SK-N-SH (cell line): ENCODE measurements around the gene STIM1. TPM values are rescaled to one million over a fixed set of nuclear protein-coding genes. Genes with fewer than 3 reads are reported as not detected.

ENCODE experiments used
- CTCF ChIA-PET: fragments of 300-600, 350-600 bp; formaldehyde crosslinking; extraction: SDS; loops from one replicate; lab custom pipeline; 2021; lab: Yijun Ruan, JAX
- POLR2A ChIA-PET: fragments of 350-600 bp; sonication (Branson Sonifier 250); formaldehyde crosslinking; extraction: SDS; loops from one replicate; lab custom pipeline; 2020; ENCODE audit warnings: antibody characterized with exemption, inconsistent platforms; lab: Yijun Ruan, JAX
- DNase-seq: peaks from one replicate; pipeline ENCODE4 v3.0.0; 2012
- H2AFZ ChIP-seq: fragments of 200-600 bp; sonication (generic); 2 replicates; pipeline ENCODE4 v1.8.1; 2016; ENCODE audit warnings: antibody characterized with exemption, mild to moderate bottlenecking, low read depth
- H3F3A ChIP-seq: fragments of 200-600 bp; sonication (generic); replicated peaks from 2 replicates; pipeline ENCODE3; 2016; ENCODE audit warnings: antibody characterized with exemption, mild to moderate bottlenecking; ENCODE audit not compliant: insufficient read depth
- H3K27ac ChIP-seq, 2 experiments: fragments of 200-500 bp in 1 of 2; fragments of 200-600 bp in 1 of 2; sonication (Bioruptor generic) in 1 of 2; sonication (generic), shearing (Covaris generic) in 1 of 2; 2 replicates each; pipeline versions ENCODE4 v1.5.1 to v1.6.1; 2014 to 2016; ENCODE audit warnings: low read depth in 2 of 2, inconsistent platforms in 1 of 2, low read length in 1 of 2, mild to moderate bottlenecking in 1 of 2, mixed read lengths in 1 of 2
- H3K27me3 ChIP-seq: fragments of 200-600 bp; sonication (generic), shearing (Covaris generic); 2 replicates; pipeline ENCODE4 v1.6.1; 2016; ENCODE audit warnings: mixed run types; ENCODE audit not compliant: insufficient read depth
- H3K36me3 ChIP-seq, 2 experiments: fragments of 200-500 bp in 1 of 2; fragments of 200-600 bp in 1 of 2; sonication (Bioruptor generic) in 1 of 2; sonication (generic) in 1 of 2; replicated peaks in 1 of 2; 2 replicates each; pipeline versions ENCODE3 to v1.5.1; 2014 to 2016; ENCODE audit warnings: low read length in 1 of 2, mild to moderate bottlenecking in 1 of 2; ENCODE audit not compliant: insufficient read depth in 2 of 2, control insufficient read depth in 1 of 2
- H3K4me1 ChIP-seq, 2 experiments: fragments of 200-500 bp in 1 of 2; fragments of 200-600 bp in 1 of 2; sonication (Bioruptor generic) in 1 of 2; sonication (generic), shearing (Covaris generic) in 1 of 2; 2 replicates each; pipeline versions ENCODE4 v1.5.1 to v1.6.1; 2014 to 2016; ENCODE audit warnings: low read depth in 1 of 2, low read length in 1 of 2, mixed run types in 1 of 2; ENCODE audit not compliant: insufficient read depth in 2 of 2, control insufficient read depth in 1 of 2
- H3K4me2 ChIP-seq: fragments of 200-600 bp; sonication (generic), shearing (Covaris generic); 2 replicates; pipeline ENCODE4 v1.6.1; 2017; ENCODE audit warnings: mixed run types
- H3K4me3 ChIP-seq, 2 experiments: fragments of 200-500 bp in 1 of 2; fragments of 200-600 bp in 1 of 2; sonication (Bioruptor generic) in 1 of 2; sonication (generic), shearing (Covaris generic) in 1 of 2; 2 replicates each; pipeline versions ENCODE4 v1.5.1 to v1.8.1; 2014 to 2016; ENCODE audit warnings: low read depth in 2 of 2, inconsistent platforms in 1 of 2, low read length in 1 of 2, mild to moderate bottlenecking in 1 of 2, mixed read lengths in 1 of 2, moderate library complexity in 1 of 2
- H3K79me2 ChIP-seq: fragments of 200-600 bp; sonication (generic); 2 replicates; pipeline ENCODE4 v1.8.1; 2017; ENCODE audit warnings: mild to moderate bottlenecking; ENCODE audit not compliant: insufficient read depth
- H3K9ac ChIP-seq: fragments of 200-600 bp; sonication (generic); 2 replicates; pipeline ENCODE4 v1.6.1; 2017; ENCODE audit warnings: mixed run types
- H3K9me2 ChIP-seq: fragments of 200-600 bp; sonication (generic); 2 replicates; pipeline ENCODE4 v1.6.1; 2017; ENCODE audit warnings: mixed run types
- H3K9me3 ChIP-seq: fragments of 200-600 bp; sonication (generic); 2 replicates; pipeline ENCODE4 v1.6.1; 2017; ENCODE audit warnings: mixed run types, mild to moderate bottlenecking, moderate library complexity
- H4K20me1 ChIP-seq: fragments of 200-600 bp; sonication (generic); 2 replicates; pipeline ENCODE4 v1.6.1; 2017; ENCODE audit warnings: mild to moderate bottlenecking, mixed run types; ENCODE audit not compliant: insufficient read depth
- ELF1 ChIP-seq: IDR thresholded peaks from 2 replicates; pipeline ENCODE4 v1.4.0; 2012
- FOSL2 ChIP-seq: IDR thresholded peaks from 2 replicates; pipeline ENCODE4 v1.4.0; 2012; ENCODE audit warnings: low read depth, mild to moderate bottlenecking, moderate library complexity, borderline replicate concordance
- FOXM1 ChIP-seq: IDR thresholded peaks from 2 replicates; pipeline ENCODE4 v1.4.0; 2012; ENCODE audit warnings: low read depth, mild to moderate bottlenecking
- GABPA ChIP-seq: IDR thresholded peaks from 2 replicates; pipeline ENCODE4 v1.4.0; 2012; ENCODE audit warnings: low read depth, mild to moderate bottlenecking
- JUND ChIP-seq: IDR thresholded peaks from 2 replicates; pipeline ENCODE4 v1.4.0; 2012
- MEF2A ChIP-seq: IDR thresholded peaks from 2 replicates; pipeline ENCODE4 v1.4.0; 2012; ENCODE audit warnings: low read depth, borderline replicate concordance
- MXI1 ChIP-seq: IDR thresholded peaks from 2 replicates; pipeline ENCODE4 v1.6.1; 2012; ENCODE audit warnings: mild to moderate bottlenecking, low read depth, low read length, improper control_type of control experiment
- NRF1 ChIP-seq: IDR thresholded peaks from 2 replicates; pipeline ENCODE4 v1.6.1; 2012; ENCODE audit warnings: low read depth, mild to moderate bottlenecking, low read length
- RCOR1 ChIP-seq: fragments of 150-350 bp; IDR thresholded peaks from 2 replicates; pipeline ENCODE4 v1.6.1; 2017; ENCODE audit warnings: antibody characterized with exemption, low read length
- RXRA ChIP-seq: IDR thresholded peaks from 2 replicates; pipeline ENCODE4 v1.4.0; 2012; ENCODE audit warnings: low read depth, mild to moderate bottlenecking, borderline replicate concordance
- TAF1 ChIP-seq: IDR thresholded peaks from 2 replicates; pipeline ENCODE4 v1.6.1; 2012; ENCODE audit warnings: low read depth, mild to moderate bottlenecking, low read length, moderate library complexity, borderline replicate concordance
- TCF12 ChIP-seq: IDR thresholded peaks from 2 replicates; pipeline ENCODE4 v1.4.0; 2012
- TEAD4 ChIP-seq: IDR thresholded peaks from 2 replicates; pipeline ENCODE4 v1.4.0; 2012; ENCODE audit warnings: mild to moderate bottlenecking, borderline replicate concordance; ENCODE audit not compliant: insufficient read depth
- WGBS: methylation state at CpG from one replicate; pipeline ENCODE4 v1.1.6; 2017; ENCODE audit warnings: low lambda C conversion rate; 5-methylcytosine and 5-hydroxymethylcytosine counted together
- polyA plus RNA-seq, 3 experiments: library from polyadenylated mRNA; depleted of rRNA; stranded (reverse); fragments of >200 nt; gene quantifications; 2 replicates each; pipeline ENCODE4 v1.2.3, GENCODE V29; 2012
- TF ChIP-seq, protein P1 (sequence below): IDR thresholded peaks from 2 replicates; pipeline ENCODE4 v1.6.1; 2012; ENCODE audit warnings: mild to moderate bottlenecking, low read depth, low read length, moderate library complexity
- TF ChIP-seq, protein P2 (sequence below): fragments of 150-350 bp; IDR thresholded peaks from 2 replicates; pipeline ENCODE4 v1.6.1; 2016; ENCODE audit warnings: mild to moderate bottlenecking, low read depth, low read length
- TF ChIP-seq, protein P3 (sequence below): IDR thresholded peaks from 2 replicates; pipeline ENCODE4 v1.4.0; 2012; ENCODE audit warnings: low read depth, borderline replicate concordance
- TF ChIP-seq, protein P4 (sequence below): fragments of 150-350 bp; IDR thresholded peaks from 2 replicates; pipeline ENCODE4 v1.6.1; 2017; ENCODE audit warnings: antibody characterized with exemption, low read length, low read depth, borderline replicate concordance
- TF ChIP-seq, protein P5 (sequence below): IDR thresholded peaks from 2 replicates; pipeline ENCODE4; 2012

Gene STIM1
- polyA plus RNA-seq, 1 of the 3 experiments (the other 2 are of a cell fraction) = 29.5 TPM

DNA sequence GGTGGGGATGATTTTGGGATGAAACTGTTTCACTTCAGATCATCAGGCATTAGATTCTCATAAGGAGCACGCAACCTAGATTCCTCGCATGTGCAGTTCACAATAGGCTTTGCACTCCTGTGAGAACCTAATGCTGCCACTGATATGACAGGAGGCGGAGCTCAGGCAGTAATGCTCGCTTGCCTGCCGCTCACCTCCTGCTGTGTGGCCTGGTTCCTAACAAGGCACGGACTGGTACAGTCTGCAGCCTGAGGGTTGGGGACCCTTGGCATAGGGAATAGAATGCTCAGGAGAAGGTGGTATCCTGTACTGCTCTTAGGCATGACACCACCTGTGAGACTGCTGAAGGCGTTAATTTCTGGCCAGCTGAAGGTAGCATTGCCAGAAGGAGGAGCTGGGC lies 47.0 kb downstream of the STIM1 start:
- no peaks in the 10 kb centered on the region for H3K9me2 ChIP-seq
- H3K9ac ChIP-seq = no peak overlapping the region
- H3K27ac ChIP-seq = no peak overlapping the region
- no peak overlapping the region for H3K4me3 ChIP-seq
- H3K4me2 ChIP-seq = no peak overlapping the region
- POLR2A ChIA-PET = no interaction called here
- no peak for DNase-seq
- H2AFZ ChIP-seq = no peak overlapping the region
- no peaks in the 10 kb centered on the region for H3F3A ChIP-seq
- 90% methylated on average over 7 of the region's 7 CpGs for WGBS
- CTCF ChIA-PET = interaction anchor here (1.0 to 2.9 kb wide), 4 partner anchors 48 to 170 kb away, joined by 3 to 11 read pairs (median 3); partner anchors contain the start of gene STIM1
- H3K9me3 ChIP-seq = no peaks in the 10 kb centered on the region
- H3K27me3 ChIP-seq = no peaks in the 10 kb centered on the region
- H4K20me1 ChIP-seq = peaks cover 4% of the 10 kb centered on the region; the same call in 1 of the 2 replicates
- TF ChIP-seq NRF1 (no peak), TCF12 (no peak), MXI1 (no peak), RCOR1 (no peak), TEAD4 (no peak), ELF1 (no peak), GABPA (no peak), MEF2A (no peak), TAF1 (no peak), RXRA (no peak), JUND (no peak), FOXM1 (no peak), FOSL2 (no peak)
- TF ChIP-seq, protein P1, sequence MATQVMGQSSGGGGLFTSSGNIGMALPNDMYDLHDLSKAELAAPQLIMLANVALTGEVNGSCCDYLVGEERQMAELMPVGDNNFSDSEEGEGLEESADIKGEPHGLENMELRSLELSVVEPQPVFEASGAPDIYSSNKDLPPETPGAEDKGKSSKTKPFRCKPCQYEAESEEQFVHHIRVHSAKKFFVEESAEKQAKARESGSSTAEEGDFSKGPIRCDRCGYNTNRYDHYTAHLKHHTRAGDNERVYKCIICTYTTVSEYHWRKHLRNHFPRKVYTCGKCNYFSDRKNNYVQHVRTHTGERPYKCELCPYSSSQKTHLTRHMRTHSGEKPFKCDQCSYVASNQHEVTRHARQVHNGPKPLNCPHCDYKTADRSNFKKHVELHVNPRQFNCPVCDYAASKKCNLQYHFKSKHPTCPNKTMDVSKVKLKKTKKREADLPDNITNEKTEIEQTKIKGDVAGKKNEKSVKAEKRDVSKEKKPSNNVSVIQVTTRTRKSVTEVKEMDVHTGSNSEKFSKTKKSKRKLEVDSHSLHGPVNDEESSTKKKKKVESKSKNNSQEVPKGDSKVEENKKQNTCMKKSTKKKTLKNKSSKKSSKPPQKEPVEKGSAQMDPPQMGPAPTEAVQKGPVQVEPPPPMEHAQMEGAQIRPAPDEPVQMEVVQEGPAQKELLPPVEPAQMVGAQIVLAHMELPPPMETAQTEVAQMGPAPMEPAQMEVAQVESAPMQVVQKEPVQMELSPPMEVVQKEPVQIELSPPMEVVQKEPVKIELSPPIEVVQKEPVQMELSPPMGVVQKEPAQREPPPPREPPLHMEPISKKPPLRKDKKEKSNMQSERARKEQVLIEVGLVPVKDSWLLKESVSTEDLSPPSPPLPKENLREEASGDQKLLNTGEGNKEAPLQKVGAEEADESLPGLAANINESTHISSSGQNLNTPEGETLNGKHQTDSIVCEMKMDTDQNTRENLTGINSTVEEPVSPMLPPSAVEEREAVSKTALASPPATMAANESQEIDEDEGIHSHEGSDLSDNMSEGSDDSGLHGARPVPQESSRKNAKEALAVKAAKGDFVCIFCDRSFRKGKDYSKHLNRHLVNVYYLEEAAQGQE = no peak
- TF ChIP-seq, protein P2, sequence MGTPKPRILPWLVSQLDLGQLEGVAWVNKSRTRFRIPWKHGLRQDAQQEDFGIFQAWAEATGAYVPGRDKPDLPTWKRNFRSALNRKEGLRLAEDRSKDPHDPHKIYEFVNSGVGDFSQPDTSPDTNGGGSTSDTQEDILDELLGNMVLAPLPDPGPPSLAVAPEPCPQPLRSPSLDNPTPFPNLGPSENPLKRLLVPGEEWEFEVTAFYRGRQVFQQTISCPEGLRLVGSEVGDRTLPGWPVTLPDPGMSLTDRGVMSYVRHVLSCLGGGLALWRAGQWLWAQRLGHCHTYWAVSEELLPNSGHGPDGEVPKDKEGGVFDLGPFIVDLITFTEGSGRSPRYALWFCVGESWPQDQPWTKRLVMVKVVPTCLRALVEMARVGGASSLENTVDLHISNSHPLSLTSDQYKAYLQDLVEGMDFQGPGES = no peak
- TF ChIP-seq, protein P3, sequence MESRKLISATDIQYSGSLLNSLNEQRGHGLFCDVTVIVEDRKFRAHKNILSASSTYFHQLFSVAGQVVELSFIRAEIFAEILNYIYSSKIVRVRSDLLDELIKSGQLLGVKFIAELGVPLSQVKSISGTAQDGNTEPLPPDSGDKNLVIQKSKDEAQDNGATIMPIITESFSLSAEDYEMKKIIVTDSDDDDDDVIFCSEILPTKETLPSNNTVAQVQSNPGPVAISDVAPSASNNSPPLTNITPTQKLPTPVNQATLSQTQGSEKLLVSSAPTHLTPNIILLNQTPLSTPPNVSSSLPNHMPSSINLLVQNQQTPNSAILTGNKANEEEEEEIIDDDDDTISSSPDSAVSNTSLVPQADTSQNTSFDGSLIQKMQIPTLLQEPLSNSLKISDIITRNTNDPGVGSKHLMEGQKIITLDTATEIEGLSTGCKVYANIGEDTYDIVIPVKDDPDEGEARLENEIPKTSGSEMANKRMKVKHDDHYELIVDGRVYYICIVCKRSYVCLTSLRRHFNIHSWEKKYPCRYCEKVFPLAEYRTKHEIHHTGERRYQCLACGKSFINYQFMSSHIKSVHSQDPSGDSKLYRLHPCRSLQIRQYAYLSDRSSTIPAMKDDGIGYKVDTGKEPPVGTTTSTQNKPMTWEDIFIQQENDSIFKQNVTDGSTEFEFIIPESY = no peak
- TF ChIP-seq, protein P4, sequence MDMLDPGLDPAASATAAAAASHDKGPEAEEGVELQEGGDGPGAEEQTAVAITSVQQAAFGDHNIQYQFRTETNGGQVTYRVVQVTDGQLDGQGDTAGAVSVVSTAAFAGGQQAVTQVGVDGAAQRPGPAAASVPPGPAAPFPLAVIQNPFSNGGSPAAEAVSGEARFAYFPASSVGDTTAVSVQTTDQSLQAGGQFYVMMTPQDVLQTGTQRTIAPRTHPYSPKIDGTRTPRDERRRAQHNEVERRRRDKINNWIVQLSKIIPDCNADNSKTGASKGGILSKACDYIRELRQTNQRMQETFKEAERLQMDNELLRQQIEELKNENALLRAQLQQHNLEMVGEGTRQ = no peak
- TF ChIP-seq, protein P5, sequence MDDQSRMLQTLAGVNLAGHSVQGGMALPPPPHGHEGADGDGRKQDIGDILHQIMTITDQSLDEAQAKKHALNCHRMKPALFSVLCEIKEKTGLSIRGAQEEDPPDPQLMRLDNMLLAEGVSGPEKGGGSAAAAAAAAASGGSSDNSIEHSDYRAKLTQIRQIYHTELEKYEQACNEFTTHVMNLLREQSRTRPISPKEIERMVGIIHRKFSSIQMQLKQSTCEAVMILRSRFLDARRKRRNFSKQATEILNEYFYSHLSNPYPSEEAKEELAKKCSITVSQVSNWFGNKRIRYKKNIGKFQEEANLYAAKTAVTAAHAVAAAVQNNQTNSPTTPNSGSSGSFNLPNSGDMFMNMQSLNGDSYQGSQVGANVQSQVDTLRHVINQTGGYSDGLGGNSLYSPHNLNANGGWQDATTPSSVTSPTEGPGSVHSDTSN = no peak
- no peaks in the 10 kb centered on the region for H3K36me3 ChIP-seq
- H3K4me1 ChIP-seq = peaks cover 9 to 12% of the 10 kb centered on the region in 2 experiments; a peak in 2 of 4 replicates
- H3K79me2 ChIP-seq = no peaks in the 10 kb centered on the region; the same call in 1 of the 2 replicates
